Muscle layer of duodenum (tissue), 2 donors: ENCODE results near the gene TEAD4.

Experiments
- H3K27ac ChIP-seq: one replicate; pipeline ENCODE4 v1.7.0; 2013; ENCODE audit warnings: mild to moderate bottlenecking, low read length
- H3K27me3 ChIP-seq: one replicate; pipeline ENCODE4 v1.7.0; 2013; ENCODE audit warnings: low read depth, mild to moderate bottlenecking, control low read depth, low read length
- H3K36me3 ChIP-seq, 2 donors: one replicate each; pipeline ENCODE4 v1.7.0; 2013; ENCODE audit warnings: low read length in 2 of 2, control low read depth in 1 of 2, mild to moderate bottlenecking in 1 of 2; ENCODE audit not compliant: insufficient read depth in 2 of 2, control insufficient read depth in 1 of 2
- H3K4me1 ChIP-seq, 2 donors: one replicate each; pipeline ENCODE4 v1.7.0; 2013; ENCODE audit warnings: low read length in 2 of 2, mild to moderate bottlenecking in 2 of 2, control low read depth in 1 of 2, moderate library complexity in 1 of 2; ENCODE audit not compliant: insufficient read depth in 2 of 2, control insufficient read depth in 1 of 2
- H3K4me3 ChIP-seq, 2 donors: one replicate each; pipeline ENCODE4 v1.7.0; 2013; ENCODE audit warnings: low read length in 2 of 2, low read depth in 1 of 2, mild to moderate bottlenecking in 1 of 2
- H3K9me3 ChIP-seq, 2 donors: one replicate each; pipeline ENCODE4 v1.7.0; 2013; ENCODE audit warnings: low read length in 2 of 2, control low read depth in 1 of 2, mild to moderate bottlenecking in 1 of 2; ENCODE audit not compliant: control insufficient read depth in 1 of 2
- donor health status: healthy.

TEAD4 gene

GRCh38 chr12:2959192-2959504, at the start of gene TEAD4:
Gene TEAD4, plus strand, starts transcription at chr12:2959397.
- no peaks in the 10 kb centered on the region for H3K36me3 ChIP-seq
- peak within 1 kb of the TSS; percentile 60 to 69 for H3K4me3 ChIP-seq
- H3K9me3 ChIP-seq, result no peaks in the 10 kb centered on the region
- H3K27ac ChIP-seq, result peak within 1 kb of the TSS; percentile 70
- H3K4me1 ChIP-seq, result peaks cover 0 to 6% of the 10 kb centered on the region in 2 donors
- no peaks in the 10 kb centered on the region for H3K27me3 ChIP-seq

- Histone ChIP-seq H3K36me3 (peaks cover 13 to 17% of the 10 kb centered on the region in 2 donors), H3K4me3 (no peak overlapping the region), H3K4me1 (no peaks in the 10 kb centered on the region), H3K27ac (no peak overlapping the region), H3K9me3 (no peaks in the 10 kb centered on the region), H3K27me3 (no peaks in the 10 kb centered on the region)
Measured at GRCh38 chr12:2912216-2912575, 47.0 kb upstream of the TEAD4 start.

DNA sequence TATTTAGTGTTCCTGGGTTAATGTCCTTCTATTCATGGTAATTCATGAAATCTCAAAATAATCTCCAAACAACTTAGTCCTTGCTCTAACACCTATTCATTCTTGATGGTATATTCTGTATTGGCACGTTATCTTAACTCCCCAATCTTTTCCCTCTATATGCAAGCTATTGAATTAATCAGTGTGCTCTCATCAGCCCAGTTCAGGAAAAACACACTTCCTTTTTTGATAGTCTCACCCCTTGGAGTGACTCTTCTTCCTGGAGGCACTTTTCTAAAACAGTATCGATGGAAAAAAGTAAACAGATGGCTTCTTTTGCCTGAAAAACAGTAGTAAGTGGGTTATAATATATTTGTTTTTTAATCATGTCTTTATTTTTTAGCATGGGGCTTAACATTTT, 39.9 kb upstream of the TEAD4 start:
- H3K9me3 ChIP-seq, result no peaks in the 10 kb centered on the region
- H3K36me3 ChIP-seq, result peaks cover 18 to 42% of the 10 kb centered on the region in 2 donors
- H3K4me1 ChIP-seq, result no peaks in the 10 kb centered on the region
- H3K27ac ChIP-seq, result no peak overlapping the region
- H3K4me3 ChIP-seq, result no peak overlapping the region
- H3K27me3 ChIP-seq, result no peaks in the 10 kb centered on the region

DNA sequence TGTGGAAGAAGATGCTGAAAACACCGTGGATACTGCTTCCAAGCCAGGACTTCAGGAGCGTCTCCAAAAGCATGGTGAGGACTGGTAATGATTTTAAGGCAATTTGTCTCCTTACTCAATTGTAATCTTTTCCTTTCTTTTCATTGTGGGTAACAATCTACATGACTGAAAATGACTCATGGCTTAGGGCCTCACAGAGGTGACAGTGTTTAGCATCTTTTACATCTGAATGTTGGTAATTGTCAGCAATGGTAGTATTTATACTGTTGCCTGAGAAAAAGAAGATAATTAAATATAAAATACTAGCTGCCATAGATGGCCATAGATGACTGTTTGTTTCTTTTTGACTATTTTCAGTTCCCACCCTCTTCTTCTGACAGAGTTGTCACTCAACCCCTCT, 36.9 kb upstream of the TEAD4 start:
- no peak overlapping the region for H3K4me3 ChIP-seq
- H3K27ac ChIP-seq, result no peak overlapping the region
- H3K36me3 ChIP-seq, result peaks cover 18 to 40% of the 10 kb centered on the region in 2 donors
- H3K9me3 ChIP-seq, result no peaks in the 10 kb centered on the region
- no peaks in the 10 kb centered on the region for H3K27me3 ChIP-seq
- no peaks in the 10 kb centered on the region for H3K4me1 ChIP-seq

GRCh38 chr12:2923057-2923456, 36.1 kb upstream of the TEAD4 start:
- Histone ChIP-seq H3K27me3 (no peaks in the 10 kb centered on the region), H3K4me3 (no peak overlapping the region), H3K36me3 (peaks cover 18 to 45% of the 10 kb centered on the region in 2 donors), H3K27ac (no peak overlapping the region), H3K4me1 (no peaks in the 10 kb centered on the region), H3K9me3 (no peaks in the 10 kb centered on the region)

DNA sequence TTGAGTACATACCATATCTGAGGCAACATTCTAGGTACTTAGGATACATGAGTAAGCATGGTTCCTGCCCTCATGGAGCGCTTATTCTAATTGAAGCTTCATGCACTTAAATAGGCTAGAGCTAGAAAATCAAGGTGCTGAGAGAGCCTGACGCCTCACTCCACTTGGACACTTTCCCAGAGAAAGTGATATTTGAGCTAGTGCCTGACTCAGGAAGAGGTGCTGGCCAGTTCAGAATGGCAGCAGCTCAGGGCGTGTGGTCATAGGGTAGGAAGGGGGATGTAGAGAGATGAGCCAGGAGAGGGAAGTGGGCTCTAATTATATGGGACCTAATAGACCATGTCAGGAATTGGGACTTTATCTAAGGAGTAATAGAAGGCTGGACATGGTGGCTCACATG, 35.2 kb upstream of the TEAD4 start:
- Histone ChIP-seq H3K4me1 (no peaks in the 10 kb centered on the region), H3K36me3 (peaks cover 18 to 47% of the 10 kb centered on the region in 2 donors), H3K27ac (no peak overlapping the region), H3K4me3 (no peak overlapping the region), H3K27me3 (no peaks in the 10 kb centered on the region), H3K9me3 (no peaks in the 10 kb centered on the region)

- Histone ChIP-seq H3K27me3 (no peaks in the 10 kb centered on the region), H3K4me3 (no peak overlapping the region), H3K27ac (no peak overlapping the region), H3K4me1 (no peaks in the 10 kb centered on the region), H3K36me3 (peaks cover 18 to 44% of the 10 kb centered on the region in 2 donors), H3K9me3 (no peaks in the 10 kb centered on the region)
Measured at GRCh38 chr12:2925322-2925995, 33.7 kb upstream of the TEAD4 start.

- H3K36me3 ChIP-seq, result peaks cover 19 to 49% of the 10 kb centered on the region in 2 donors
- no peaks in the 10 kb centered on the region for H3K4me1 ChIP-seq
- H3K27ac ChIP-seq, result no peak overlapping the region
- H3K4me3 ChIP-seq, result no peak overlapping the region
- H3K27me3 ChIP-seq, result no peaks in the 10 kb centered on the region
- no peaks in the 10 kb centered on the region for H3K9me3 ChIP-seq
Measured at GRCh38 chr12:2930865-2931264, 28.3 kb upstream of the TEAD4 start.

- Histone ChIP-seq H3K27me3 (no peaks in the 10 kb centered on the region), H3K9me3 (no peaks in the 10 kb centered on the region), H3K4me3 (no peak overlapping the region), H3K27ac (no peak overlapping the region), H3K36me3 (peaks cover 26 to 53% of the 10 kb centered on the region in 2 donors), H3K4me1 (no peaks in the 10 kb centered on the region)
Measured at GRCh38 chr12:2933586-2933985, 25.6 kb upstream of the TEAD4 start.

DNA sequence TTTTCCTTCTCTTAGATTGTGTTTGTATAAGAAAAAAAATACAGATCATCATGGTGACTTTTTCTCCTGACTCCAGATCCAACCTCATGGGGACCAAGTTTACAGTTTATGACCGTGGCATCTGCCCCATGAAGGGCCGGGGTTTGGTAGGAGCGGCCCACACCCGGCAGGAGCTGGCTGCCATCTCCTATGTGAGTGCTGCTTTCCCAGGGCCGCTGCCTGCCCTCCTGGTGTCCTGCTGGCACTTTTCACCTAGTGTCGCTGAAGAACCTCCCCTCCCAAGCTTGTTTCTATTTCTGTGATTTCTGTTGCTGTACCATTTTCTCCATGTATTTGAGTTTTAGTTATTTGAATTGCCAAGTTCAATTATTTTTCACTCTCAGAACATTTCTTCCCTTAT, 24.8 kb upstream of the TEAD4 start:
- H3K4me1 ChIP-seq, result no peaks in the 10 kb centered on the region
- no peaks in the 10 kb centered on the region for H3K9me3 ChIP-seq
- H3K27ac ChIP-seq, result no peak overlapping the region
- peaks cover 26 to 61% of the 10 kb centered on the region in 2 donors for H3K36me3 ChIP-seq
- no peak overlapping the region for H3K4me3 ChIP-seq
- no peaks in the 10 kb centered on the region for H3K27me3 ChIP-seq

GRCh38 chr12:2936301-2936700, 22.9 kb upstream of the TEAD4 start:
- Histone ChIP-seq H3K27me3 (no peaks in the 10 kb centered on the region), H3K27ac (no peak overlapping the region), H3K4me1 (no peaks in the 10 kb centered on the region), H3K36me3 (peaks cover 33 to 74% of the 10 kb centered on the region in 2 donors), H3K9me3 (no peaks in the 10 kb centered on the region), H3K4me3 (no peak overlapping the region)

- no peaks in the 10 kb centered on the region for H3K27me3 ChIP-seq
- peaks cover 28 to 69% of the 10 kb centered on the region in 2 donors for H3K36me3 ChIP-seq
- no peaks in the 10 kb centered on the region for H3K9me3 ChIP-seq
- H3K4me3 ChIP-seq, result no peak overlapping the region
- H3K4me1 ChIP-seq, result no peaks in the 10 kb centered on the region
- no peak overlapping the region for H3K27ac ChIP-seq
Measured at GRCh38 chr12:2937500-2937899, 21.7 kb upstream of the TEAD4 start.
